DMS 273 treated with DMSO at 0.1 percent for 48 hours (cell line): ENCODE results near the gene KLF7.

ENCODE experiments used
- DNase-seq: peaks from one replicate; lab custom pipeline; 2025; lab: John Stamatoyannopoulos, UW

The KLF7 gene

GRCh38 chr2:207165121-207166038 lies at the start of gene KLF7:
Gene KLF7 (minus strand): TSS chr2:207165948. CDS start chr2:207165568, 380 bp downstream.
- DNase-seq, result no peak

- no peak for DNase-seq
Measured at GRCh38 chr2:207215308-207215707, 49.6 kb upstream of the KLF7 start.

- no peak for DNase-seq
Measured at GRCh38 chr2:207214446-207214845, 48.7 kb upstream of the KLF7 start.

- no peak for DNase-seq
Measured at GRCh38 chr2:207206011-207206410, 40.3 kb upstream of the KLF7 start.

GRCh38 chr2:207205173-207205957 lies 39.6 kb upstream of the KLF7 start:
- no peak for DNase-seq

GRCh38 chr2:207203056-207203455 lies 37.3 kb upstream of the KLF7 start:
- no peak for DNase-seq

GRCh38 chr2:207202645-207203044 lies 36.9 kb upstream of the KLF7 start:
- no peak for DNase-seq

- no peak for DNase-seq
Measured at GRCh38 chr2:207201416-207201815, 35.7 kb upstream of the KLF7 start.

GRCh38 chr2:207200136-207200535 lies 34.4 kb upstream of the KLF7 start:
- DNase-seq, result no peak

GRCh38 chr2:207194028-207194427 lies 28.3 kb upstream of the KLF7 start:
- DNase-seq, result no peak

- no peak for DNase-seq
Measured at GRCh38 chr2:207188626-207189419, 23.1 kb upstream of the KLF7 start.

- no peak for DNase-seq
Measured at GRCh38 chr2:207185372-207185771, 19.6 kb upstream of the KLF7 start.

- DNase-seq, result no peak
Measured at GRCh38 chr2:207184768-207185167, 19.0 kb upstream of the KLF7 start.

- no peak for DNase-seq
Measured at GRCh38 chr2:207184348-207184747, 18.6 kb upstream of the KLF7 start.

GRCh38 chr2:207183506-207183905 lies 17.8 kb upstream of the KLF7 start:
- no peak for DNase-seq

- DNase-seq, result no peak
Measured at GRCh38 chr2:207182911-207183310, 17.2 kb upstream of the KLF7 start.

GRCh38 chr2:207181526-207182274 lies 16.0 kb upstream of the KLF7 start:
- DNase-seq, result no peak

GRCh38 chr2:207180741-207181140 lies 15.0 kb upstream of the KLF7 start:
- no peak for DNase-seq

- no peak for DNase-seq
Measured at GRCh38 chr2:207176247-207176646, 10.5 kb upstream of the KLF7 start.

GRCh38 chr2:207173641-207174040 lies 7.9 kb upstream of the KLF7 start:
- DNase-seq, result no peak

- DNase-seq, result no peak
Measured at GRCh38 chr2:207167099-207167923, 1.6 kb upstream of the KLF7 start.
